Tibial nerve (tissue), 4 donors: Measurements from ENCODE around the gene KMT2B. TPM values are rescaled to one million over a fixed set of nuclear protein-coding genes. Genes with fewer than 3 reads are reported as not detected.

ENCODE experiments used
- DNase-seq, 2 donors: peaks; one replicate each; pipeline ENCODE4 v3.0.0-alpha.2; 2019; ENCODE audit warnings: low spot score in 2 of 2
- H3K27ac ChIP-seq, 4 donors: fragments of 200-600 bp; sonication (generic) in 3 of 4; one replicate each; pipeline ENCODE4 v1.5.1; 2017 to 2019; ENCODE audit warnings: mild to moderate bottlenecking in 1 of 4
- H3K27me3 ChIP-seq, 2 donors: fragments of 200-600 bp; sonication (generic) in 1 of 2; one replicate each; pipeline versions ENCODE4 v1.5.1 to v1.6.0; 2017 to 2019
- H3K36me3 ChIP-seq, 3 donors: fragments of 200-600 bp; sonication (generic); one replicate each; pipeline ENCODE4 v1.5.1; 2018 to 2019
- H3K4me1 ChIP-seq, 4 donors: fragments of 200-600 bp; sonication (generic) in 3 of 4; one replicate each; pipeline ENCODE4 v1.5.1; 2017 to 2019
- H3K4me3 ChIP-seq, 4 donors: fragments of 200-600 bp; sonication (generic) in 3 of 4; one replicate each; pipeline ENCODE4 v1.5.1; 2017 to 2019; ENCODE audit warnings: mild to moderate bottlenecking in 1 of 4, moderate library complexity in 1 of 4
- H3K9me3 ChIP-seq, 4 donors: fragments of 200-600 bp; sonication (generic) in 3 of 4; one replicate each; pipeline ENCODE4 v1.5.1; 2017 to 2019
- EP300 ChIP-seq, 2 donors: sonication (generic); formaldehyde crosslinking; IDR thresholded peaks; one replicate each; pipeline ENCODE4 v1.6.1; 2017; ENCODE audit warnings: antibody characterized with exemption in 2 of 2, mild to moderate bottlenecking in 1 of 2
- POLR2A ChIP-seq, 2 donors: fragments of 450-650 bp; IDR thresholded peaks; one replicate each; pipeline ENCODE4 v1.6.1; 2017; ENCODE audit warnings: antibody characterized with exemption in 2 of 2, mild to moderate bottlenecking in 2 of 2, moderate library complexity in 2 of 2
- WGBS, 2 donors: methylation state at CpG; one replicate each; pipeline ENCODE4 v1.1.5; 2018; 5-methylcytosine and 5-hydroxymethylcytosine counted together
- total RNA-seq, 4 donors: library from RNA; depleted of rRNA; stranded (reverse); fragments of >200 nt; gene quantifications; one replicate each; pipeline ENCODE4 v1.1.0, GENCODE V29; 2016
- TF ChIP-seq, protein P1 (sequence below), 5 experiments: fragments of 200-600 bp in 3 of 5; fragments of 450-650 bp in 2 of 5; sonication (generic) in 3 of 5; IDR thresholded peaks; one replicate each; pipeline ENCODE4 v1.5.1; 2016 to 2019; ENCODE audit warnings: antibody characterized with exemption in 5 of 5, mild to moderate bottlenecking in 3 of 5, moderate library complexity in 2 of 5

The KMT2B gene
- total RNA-seq, 4 donors from 2014 or later: 12.9 to 38.7 (median 25.5) TPM

DNA sequence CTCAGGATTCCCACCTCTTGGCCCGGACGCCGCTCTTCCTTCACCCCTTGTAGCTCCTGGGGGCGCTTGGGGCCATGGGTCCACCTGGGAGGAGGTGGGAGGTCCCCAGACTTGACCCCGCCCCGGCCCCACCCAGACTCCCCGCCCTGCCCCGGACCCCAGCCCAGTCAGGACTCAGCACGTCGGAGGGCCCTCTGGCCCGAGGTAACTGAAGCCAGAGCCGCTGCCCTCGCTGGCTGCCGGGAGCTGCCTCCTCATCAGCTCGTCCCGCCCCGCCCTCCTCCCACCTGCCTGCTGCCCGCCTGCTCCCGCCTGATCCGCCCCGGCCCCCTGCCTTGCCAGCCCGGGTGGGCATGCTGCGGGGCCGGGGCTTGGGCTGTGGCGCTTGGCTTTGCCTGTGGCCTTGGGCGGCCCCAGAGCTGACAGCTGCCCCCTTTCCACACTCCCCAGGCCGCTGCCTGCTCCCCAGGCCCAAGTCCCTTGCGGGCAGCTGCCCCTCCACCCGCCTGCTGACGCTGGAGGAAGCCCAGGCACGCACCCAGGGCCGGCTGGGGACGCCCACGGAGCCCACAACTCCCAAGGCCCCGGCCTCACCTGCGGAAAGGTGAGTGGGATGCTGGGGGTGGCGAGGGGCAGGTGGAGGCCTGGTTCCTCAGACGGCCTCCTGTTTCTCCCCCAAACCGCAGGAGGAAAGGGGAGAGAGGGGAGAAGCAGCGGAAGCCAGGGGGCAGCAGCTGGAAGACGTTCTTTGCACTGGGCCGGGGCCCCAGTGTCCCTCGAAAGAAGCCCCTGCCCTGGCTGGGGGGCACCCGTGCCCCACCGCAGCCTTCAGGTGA lies 66.9 kb downstream of the KMT2B start:
- WGBS, 2 donors: 78 to 82% methylated on average over 17 to 33 of the region's 45 CpGs
- TF ChIP-seq POLR2A (IDR thresholded peaks at IDR 0.05) (no peak), EP300 (IDR thresholded peaks at IDR 0.05) (no peak)
- TF ChIP-seq, protein P1, sequence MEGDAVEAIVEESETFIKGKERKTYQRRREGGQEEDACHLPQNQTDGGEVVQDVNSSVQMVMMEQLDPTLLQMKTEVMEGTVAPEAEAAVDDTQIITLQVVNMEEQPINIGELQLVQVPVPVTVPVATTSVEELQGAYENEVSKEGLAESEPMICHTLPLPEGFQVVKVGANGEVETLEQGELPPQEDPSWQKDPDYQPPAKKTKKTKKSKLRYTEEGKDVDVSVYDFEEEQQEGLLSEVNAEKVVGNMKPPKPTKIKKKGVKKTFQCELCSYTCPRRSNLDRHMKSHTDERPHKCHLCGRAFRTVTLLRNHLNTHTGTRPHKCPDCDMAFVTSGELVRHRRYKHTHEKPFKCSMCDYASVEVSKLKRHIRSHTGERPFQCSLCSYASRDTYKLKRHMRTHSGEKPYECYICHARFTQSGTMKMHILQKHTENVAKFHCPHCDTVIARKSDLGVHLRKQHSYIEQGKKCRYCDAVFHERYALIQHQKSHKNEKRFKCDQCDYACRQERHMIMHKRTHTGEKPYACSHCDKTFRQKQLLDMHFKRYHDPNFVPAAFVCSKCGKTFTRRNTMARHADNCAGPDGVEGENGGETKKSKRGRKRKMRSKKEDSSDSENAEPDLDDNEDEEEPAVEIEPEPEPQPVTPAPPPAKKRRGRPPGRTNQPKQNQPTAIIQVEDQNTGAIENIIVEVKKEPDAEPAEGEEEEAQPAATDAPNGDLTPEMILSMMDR (IDR thresholded peaks at IDR 0.05): no peak
- Histone ChIP-seq H3K4me1 (no peaks in the 10 kb centered on the region), H3K27me3 (no peaks in the 10 kb centered on the region), H3K9me3 (no peaks in the 10 kb centered on the region), H3K4me3 (no peak overlapping the region), H3K36me3 (peaks cover 0 to 87% (median 0%) of the 10 kb centered on the region in 3 donors), H3K27ac (no peak overlapping the region)
- DNase-seq: no peak

DNA sequence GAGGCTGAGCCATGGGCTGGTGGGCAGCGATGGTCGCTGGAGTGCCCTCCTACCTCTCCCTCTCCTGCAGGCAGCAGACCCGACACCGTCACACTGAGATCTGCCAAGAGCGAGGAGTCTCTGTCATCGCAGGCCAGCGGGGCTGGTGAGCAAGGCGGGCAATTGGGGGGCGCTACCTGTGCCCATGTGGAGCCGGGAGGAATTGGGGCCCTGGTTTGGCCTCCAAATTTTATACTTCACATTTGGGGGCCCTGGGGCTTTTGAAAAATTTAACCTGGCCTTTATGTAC lies 67.5 kb downstream of the KMT2B start:
- H3K36me3 ChIP-seq: peaks cover 0 to 81% (median 0%) of the 10 kb centered on the region in 3 donors
- no peaks in the 10 kb centered on the region for H3K9me3 ChIP-seq
- no peaks in the 10 kb centered on the region for H3K4me1 ChIP-seq
- 84 to 96% methylated on average over 9 to 10 of the region's 10 CpGs for WGBS, 2 donors
- no peak overlapping the region for H3K27ac ChIP-seq
- no peak for DNase-seq
- no peaks in the 10 kb centered on the region for H3K27me3 ChIP-seq
- TF ChIP-seq, protein P1 (IDR thresholded peaks at IDR 0.05): no peak
- no peak for TF ChIP-seq EP300 (IDR thresholded peaks at IDR 0.05)
- no peak for TF ChIP-seq POLR2A (IDR thresholded peaks at IDR 0.05)
- H3K4me3 ChIP-seq: no peak overlapping the region

DNA sequence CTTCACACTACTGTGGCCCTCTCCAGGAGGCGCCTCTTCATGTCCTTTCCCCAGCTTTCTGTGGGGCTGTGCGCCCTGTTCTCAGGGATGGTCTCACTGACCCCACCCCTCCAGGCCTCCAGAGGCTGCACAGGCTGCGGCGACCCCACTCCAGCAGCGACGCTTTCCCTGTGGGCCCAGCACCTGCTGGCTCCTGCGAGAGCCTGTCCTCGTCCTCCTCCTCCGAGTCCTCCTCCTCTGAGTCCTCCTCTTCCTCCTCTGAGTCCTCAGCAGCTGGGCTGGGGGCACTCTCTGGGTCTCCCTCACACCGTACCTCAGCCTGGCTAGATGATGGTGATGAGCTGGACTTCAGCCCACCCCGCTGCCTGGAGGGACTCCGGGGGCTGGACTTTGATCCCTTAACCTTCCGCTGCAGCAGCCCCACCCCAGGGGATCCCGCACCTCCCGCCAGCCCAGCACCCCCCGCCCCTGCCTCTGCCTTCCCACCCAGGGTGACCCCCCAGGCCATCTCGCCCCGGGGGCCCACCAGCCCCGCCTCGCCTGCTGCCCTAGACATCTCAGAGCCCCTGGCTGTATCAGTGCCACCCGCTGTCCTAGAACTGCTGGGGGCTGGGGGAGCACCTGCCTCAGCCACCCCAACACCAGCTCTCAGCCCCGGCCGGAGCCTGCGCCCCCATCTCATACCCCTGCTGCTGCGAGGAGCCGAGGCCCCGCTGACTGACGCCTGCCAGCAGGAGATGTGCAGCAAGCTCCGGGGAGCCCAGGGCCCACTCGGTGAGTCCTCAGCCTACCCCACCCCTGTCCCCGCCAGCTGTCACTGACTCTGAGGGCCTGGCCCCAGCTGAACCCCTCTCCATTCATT lies 68.7 kb downstream of the KMT2B start:
- WGBS, 2 donors: 85% methylated on average over 26 to 31 of the region's 31 CpGs
- DNase-seq: no peak
- Histone ChIP-seq H3K4me1 (no peaks in the 10 kb centered on the region), H3K36me3 (peaks cover 0 to 69% (median 0%) of the 10 kb centered on the region in 3 donors), H3K9me3 (no peaks in the 10 kb centered on the region), H3K27me3 (no peaks in the 10 kb centered on the region), H3K27ac (no peak overlapping the region), H3K4me3 (no peak overlapping the region)
- TF ChIP-seq EP300 (IDR thresholded peaks at IDR 0.05): no peak
- TF ChIP-seq POLR2A (IDR thresholded peaks at IDR 0.05): no peak
- TF ChIP-seq, protein P1 (IDR thresholded peaks at IDR 0.05): no peak

DNA sequence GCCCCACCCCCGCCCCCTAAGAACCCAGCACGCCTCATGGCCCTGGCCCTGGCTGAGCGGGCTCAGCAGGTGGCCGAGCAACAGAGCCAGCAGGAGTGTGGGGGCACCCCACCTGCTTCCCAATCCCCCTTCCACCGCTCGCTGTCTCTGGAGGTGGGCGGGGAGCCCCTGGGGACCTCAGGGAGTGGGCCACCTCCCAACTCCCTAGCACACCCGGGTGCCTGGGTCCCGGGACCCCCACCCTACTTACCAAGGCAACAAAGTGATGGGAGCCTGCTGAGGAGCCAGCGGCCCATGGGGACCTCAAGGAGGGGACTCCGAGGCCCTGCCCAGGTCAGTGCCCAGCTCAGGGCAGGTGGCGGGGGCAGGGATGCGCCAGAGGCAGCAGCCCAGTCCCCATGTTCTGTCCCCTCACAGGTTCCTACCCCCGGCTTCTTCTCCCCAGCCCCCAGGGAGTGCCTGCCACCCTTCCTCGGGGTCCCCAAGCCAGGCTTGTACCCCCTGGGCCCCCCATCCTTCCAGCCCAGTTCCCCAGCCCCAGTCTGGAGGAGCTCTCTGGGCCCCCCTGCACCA lies 69.5 kb downstream of the KMT2B start:
- no peak for TF ChIP-seq POLR2A (IDR thresholded peaks at IDR 0.05)
- no peak for TF ChIP-seq EP300 (IDR thresholded peaks at IDR 0.05)
- TF ChIP-seq, protein P1 (IDR thresholded peaks at IDR 0.05): no peak

More for the DNA sequence above, 69.5 kb downstream of the KMT2B start:
- no peak for DNase-seq
- H3K27me3 ChIP-seq: no peaks in the 10 kb centered on the region
- WGBS, 2 donors: 89 to 94% methylated on average over 9 to 14 of the region's 15 CpGs
- H3K27ac ChIP-seq: no peak overlapping the region
- no peaks in the 10 kb centered on the region for H3K4me1 ChIP-seq
- H3K36me3 ChIP-seq: peaks cover 0 to 61% (median 0%) of the 10 kb centered on the region in 3 donors
- no peak overlapping the region for H3K4me3 ChIP-seq
- no peaks in the 10 kb centered on the region for H3K9me3 ChIP-seq

Other genes with a start within 250 kb of the KMT2B start
- gene KRTDAP, start 227.5 kb upstream of the KMT2B start, total RNA-seq: not detected
- gene DMKN, start 204.4 kb upstream of the KMT2B start, total RNA-seq: 10 to 100 TPM in 3 of 4 donors, 1 to 10 TPM in 1; 8.2 to 33.5 (median 26.5) TPM
- not detected for gene SBSN, start 189.7 kb upstream of the KMT2B start, total RNA-seq
- gene GAPDHS, start 184.5 kb upstream of the KMT2B start, total RNA-seq: not detected
- gene TMEM147, start 172.4 kb upstream of the KMT2B start, total RNA-seq: 100 to 1,000 TPM in 1 of 4 donors, 10 to 100 TPM in 3; 63.8 to 103 (median 68.2) TPM
- gene ATP4A, start 154.3 kb upstream of the KMT2B start, total RNA-seq: under 1 TPM in 1 of 4 donors, not detected in 3; 0.63 TPM
- gene PMIS2, start 131.8 kb upstream of the KMT2B start, total RNA-seq: not detected
- 10 to 100 TPM in 3 of 4 donors, 1 to 10 TPM in 1; 9.8 to 17.1 (median 11.0) TPM for gene HAUS5, start 105.3 kb upstream of the KMT2B start, total RNA-seq
- gene RBM42, start 89.0 kb upstream of the KMT2B start, total RNA-seq: 10 to 100 TPM; 77.4 to 88.3 (median 80.0) TPM
- gene ETV2, start 76.3 kb upstream of the KMT2B start, total RNA-seq: 1 to 10 TPM in 1 of 4 donors, under 1 TPM in 1, not detected in 2; 0.84 to 2.2 TPM
- gene COX6B1, start 69.7 kb upstream of the KMT2B start, total RNA-seq: 100 to 1,000 TPM; 293 to 338 (median 316) TPM
- gene UPK1A, start 51.5 kb upstream of the KMT2B start, total RNA-seq: not detected
- gene ZBTB32, start 13.4 kb upstream of the KMT2B start, total RNA-seq: not detected
- gene IGFLR1, start 24.4 kb downstream of the KMT2B start, total RNA-seq: 10 to 100 TPM in 2 of 4 donors, 1 to 10 TPM in 2; 4.8 to 25.5 (median 10.7) TPM
- gene U2AF1L4, start 27.4 kb downstream of the KMT2B start, total RNA-seq: 10 to 100 TPM; 17.8 to 51.1 (median 43.2) TPM
- gene PSENEN, start 27.6 kb downstream of the KMT2B start, total RNA-seq: 10 to 100 TPM; 33.1 to 46.7 (median 40.3) TPM
- 10 to 100 TPM; 18.1 to 32.7 (median 20.6) TPM for gene LIN37, start 30.6 kb downstream of the KMT2B start, total RNA-seq
- gene HSPB6, start 39.0 kb downstream of the KMT2B start, total RNA-seq: 100 to 1,000 TPM in 3 of 4 donors, 10 to 100 TPM in 1; 85.2 to 190 (median 124) TPM
- 10 to 100 TPM; 14.2 to 32.7 (median 19.9) TPM for gene PROSER3, start 40.2 kb downstream of the KMT2B start, total RNA-seq
- gene ARHGAP33, start 57.6 kb downstream of the KMT2B start, total RNA-seq: 10 to 100 TPM in 3 of 4 donors, 1 to 10 TPM in 1; 6.6 to 46.8 (median 26.1) TPM
- gene PRODH2, start 94.8 kb downstream of the KMT2B start, total RNA-seq: not detected
- not detected for gene NPHS1, start 134.5 kb downstream of the KMT2B start, total RNA-seq
- gene KIRREL2, start 138.9 kb downstream of the KMT2B start, total RNA-seq: under 1 TPM in 1 of 4 donors, not detected in 3; 0.44 TPM
- 10 to 100 TPM in 2 of 4 donors, 1 to 10 TPM in 2; 8.7 to 19.7 (median 10.7) TPM for gene APLP1, start 150.6 kb downstream of the KMT2B start, total RNA-seq
- gene NFKBID, start 182.5 kb downstream of the KMT2B start, total RNA-seq: 10 to 100 TPM; 15.1 to 23.8 (median 21.8) TPM
- gene HCST, start 184.5 kb downstream of the KMT2B start, total RNA-seq: 10 to 100 TPM; 10.5 to 37.6 (median 15.5) TPM
- gene TYROBP, start 190.3 kb downstream of the KMT2B start, total RNA-seq: 100 to 1,000 TPM in 3 of 4 donors, 10 to 100 TPM in 1; 41.4 to 122 (median 117) TPM
- gene LRFN3, start 218.4 kb downstream of the KMT2B start, total RNA-seq: 10 to 100 TPM in 2 of 4 donors, 1 to 10 TPM in 2; 5.0 to 20.4 (median 8.6) TPM